HS-5 (cell line): ENCODE measurements around the gene MVD.
"Not testable (repeated sequence)": the region's sequence is repeated elsewhere in the genome, so short reads cannot be mapped to it uniquely, and the experiment has no call there.

Source experiments
- DNase-seq: peaks from one replicate; pipeline ENCODE4 v3.0.0-alpha.2; 2012; ENCODE audit warnings: low read depth

MVD gene

GRCh38 chr16:88681709-88682451 lies 19.0 kb upstream of the MVD start:
- DNase-seq = no peak

- DNase-seq = no peak
These were observed 18.3 kb upstream of the MVD start for GRCh38 chr16:88681084-88681680.

- DNase-seq = no peak
These were observed 17.7 kb upstream of the MVD start for GRCh38 chr16:88680554-88681083.

GRCh38 chr16:88678224-88678979 lies 15.5 kb upstream of the MVD start:
- no peak for DNase-seq

DNA sequence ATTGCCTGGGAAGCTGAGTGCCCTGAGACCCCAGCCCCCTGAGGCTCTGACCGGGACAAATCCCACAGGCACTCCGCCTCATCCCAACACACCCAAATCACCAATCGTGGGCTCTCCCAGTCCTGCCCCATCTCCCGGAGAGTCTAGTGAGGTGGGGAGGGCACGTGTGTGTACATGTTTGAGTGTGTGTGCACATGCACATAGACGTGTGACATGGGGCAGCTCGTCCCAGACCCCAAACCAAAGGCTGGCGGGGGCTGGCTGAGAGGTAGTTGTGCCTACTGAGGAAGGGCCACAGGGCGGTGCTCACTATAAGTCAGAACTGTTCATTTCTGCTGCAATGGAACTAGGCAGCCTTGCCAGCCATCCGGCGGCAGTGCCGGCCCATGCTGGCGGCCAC lies 14.8 kb upstream of the MVD start:
- DNase-seq = no peak

- DNase-seq = no peak
These were observed 13.8 kb upstream of the MVD start for GRCh38 chr16:88676502-88677242.

- no peak for DNase-seq
These were observed 11.0 kb upstream of the MVD start for GRCh38 chr16:88673716-88674379.

DNA sequence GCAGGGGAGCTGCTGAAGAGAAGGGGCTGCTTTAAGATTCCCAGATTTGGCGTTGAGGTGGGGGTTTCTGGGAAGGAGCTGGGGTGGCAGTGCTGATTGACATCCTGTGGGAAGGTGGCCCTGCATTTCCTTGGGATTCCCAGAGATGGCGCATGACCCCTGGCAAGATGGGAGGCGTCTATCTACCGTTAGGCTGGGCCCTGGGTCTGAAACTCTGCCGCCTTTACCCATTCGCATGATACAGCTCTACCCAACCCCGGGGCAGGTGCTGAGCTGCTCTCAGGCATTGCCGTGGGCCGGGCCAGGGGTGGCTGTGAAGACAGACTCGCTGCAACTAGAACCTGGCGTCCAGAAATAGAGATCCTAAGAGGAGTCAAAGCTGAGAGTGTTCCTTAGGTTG lies 9.9 kb upstream of the MVD start:
- DNase-seq = no peak

DNA sequence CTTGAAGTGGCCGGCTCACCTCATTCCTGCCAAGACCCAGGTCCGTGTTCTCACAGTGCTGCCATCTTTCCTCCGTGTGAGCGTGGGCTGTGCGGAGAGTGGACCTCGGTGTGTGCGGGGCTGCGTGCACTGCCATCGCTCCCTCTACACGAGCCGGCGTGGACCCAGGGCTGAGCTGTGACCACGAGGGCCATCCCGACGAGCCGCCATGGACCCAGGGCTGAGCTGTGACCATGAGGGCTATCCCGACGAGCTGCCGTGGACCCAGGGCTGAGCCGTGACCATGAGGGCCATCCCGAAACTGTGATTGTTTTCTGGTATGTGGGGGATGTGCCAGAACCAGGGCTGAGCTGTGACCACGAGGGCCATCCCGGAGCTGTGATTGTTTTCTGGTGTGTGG lies 8.9 kb upstream of the MVD start:
- DNase-seq = no peak

DNA sequence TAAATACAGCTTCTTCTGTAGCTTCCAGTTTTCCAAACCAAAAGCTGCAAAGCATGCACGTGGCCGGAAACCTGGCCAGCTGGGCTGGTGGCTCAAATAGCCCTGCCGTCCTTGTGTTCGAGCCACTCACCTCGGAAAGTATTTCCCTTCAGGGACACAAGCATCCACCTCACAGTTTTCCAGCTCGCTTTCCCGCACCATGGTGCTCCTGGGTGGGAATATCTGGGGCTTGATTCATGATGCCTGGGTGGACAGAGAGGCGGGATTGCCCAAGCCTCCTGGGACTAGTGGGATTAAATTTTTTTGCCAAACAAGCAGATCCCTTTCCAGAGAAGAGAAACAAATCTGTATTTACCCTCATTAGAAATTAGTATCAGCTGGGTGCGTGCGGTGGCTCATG lies 7.1 kb upstream of the MVD start:
- DNase-seq = no peak

DNA sequence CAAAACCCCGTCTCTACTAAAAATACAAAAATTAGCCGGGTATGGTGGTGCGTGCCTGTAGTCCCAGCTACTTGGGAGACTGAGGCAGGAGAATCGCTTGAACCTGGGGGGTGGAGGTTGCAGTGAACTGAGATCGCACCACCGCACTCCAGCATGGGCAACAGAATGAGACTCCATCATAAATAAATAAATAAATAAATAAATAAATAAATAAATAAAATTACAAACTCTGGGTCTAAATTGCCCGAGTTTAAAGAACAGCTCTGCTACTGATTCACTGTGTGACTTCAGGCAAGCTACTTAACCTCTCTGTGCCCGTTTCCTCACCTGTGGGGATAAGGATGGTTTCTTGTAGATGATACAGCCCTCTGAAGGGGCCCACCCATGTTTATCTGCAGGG lies 6.6 kb upstream of the MVD start:
- DNase-seq = not testable (repeated sequence)

GRCh38 chr16:88667461-88667860 lies 4.6 kb upstream of the MVD start:
- DNase-seq = no peak

DNA sequence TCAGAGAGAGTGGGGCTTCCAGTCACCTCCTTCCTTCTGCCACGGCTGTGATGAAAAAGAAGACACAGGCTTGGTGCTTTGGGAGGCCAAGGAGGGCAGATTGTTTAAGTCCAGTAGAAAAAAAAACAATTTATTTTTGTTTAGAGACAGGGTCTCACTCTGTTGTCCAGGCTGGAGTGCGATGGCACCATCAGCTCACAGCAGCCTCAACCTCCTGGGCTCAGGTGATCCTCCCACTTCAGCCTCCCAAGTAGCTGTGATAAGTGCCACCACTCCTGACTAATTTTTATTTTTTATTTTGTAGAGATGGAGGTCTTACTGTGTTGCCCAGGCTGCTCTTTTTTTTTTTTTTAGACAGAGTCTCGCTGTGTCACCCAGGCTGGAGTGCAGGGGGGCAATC lies 2.7 kb upstream of the MVD start:
- no peak for DNase-seq

DNA sequence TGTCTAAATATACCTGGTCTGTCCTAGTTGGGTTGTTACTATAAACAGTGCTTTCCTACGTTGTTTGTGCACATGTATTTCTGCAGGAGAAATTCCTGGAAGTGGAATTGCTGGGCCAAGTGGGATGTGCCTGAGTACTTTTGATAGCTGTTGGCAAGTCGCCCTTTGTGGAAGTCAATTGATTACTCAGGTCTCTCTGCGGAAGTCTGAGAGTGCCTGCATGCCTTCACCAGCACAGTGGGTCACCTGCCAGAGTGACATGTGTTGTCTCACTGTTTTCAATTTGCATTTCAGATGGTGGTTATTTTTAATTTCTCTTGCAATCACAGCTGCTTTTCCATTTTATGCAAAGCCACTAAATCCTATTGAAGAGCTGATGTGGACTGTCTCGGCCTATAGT lies 2.3 kb upstream of the MVD start:
- DNase-seq = no peak

- no peak for DNase-seq
These were observed 559 bp downstream of the MVD start for GRCh38 chr16:88662222-88662842.

DNA sequence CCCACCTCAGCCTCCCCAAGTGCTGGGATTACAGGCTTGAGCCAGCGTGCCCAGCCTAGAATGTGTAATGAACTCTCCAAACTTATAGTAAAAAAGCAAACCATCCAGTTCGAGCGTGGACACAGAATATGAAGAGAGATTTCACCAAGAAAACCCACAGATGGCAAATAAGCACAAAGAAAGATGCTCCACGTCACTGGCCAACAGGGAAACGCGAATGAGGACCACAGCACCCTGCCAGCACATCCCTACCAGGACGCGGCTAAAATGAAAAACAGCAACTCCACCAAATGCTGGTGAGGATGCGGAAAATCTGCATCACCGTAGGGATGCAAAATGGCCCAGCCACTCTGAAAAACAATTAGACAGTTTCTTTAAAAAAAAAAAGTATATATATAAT lies 1.4 kb downstream of the MVD start:
- DNase-seq = no peak

GRCh38 chr16:88659160-88659559 lies 3.7 kb downstream of the MVD start:
- no peak for DNase-seq

GRCh38 chr16:88658714-88659113 lies 4.2 kb downstream of the MVD start:
- DNase-seq = no peak

- no peak for DNase-seq
These were observed 5.5 kb downstream of the MVD start for GRCh38 chr16:88657371-88657770.

DNA sequence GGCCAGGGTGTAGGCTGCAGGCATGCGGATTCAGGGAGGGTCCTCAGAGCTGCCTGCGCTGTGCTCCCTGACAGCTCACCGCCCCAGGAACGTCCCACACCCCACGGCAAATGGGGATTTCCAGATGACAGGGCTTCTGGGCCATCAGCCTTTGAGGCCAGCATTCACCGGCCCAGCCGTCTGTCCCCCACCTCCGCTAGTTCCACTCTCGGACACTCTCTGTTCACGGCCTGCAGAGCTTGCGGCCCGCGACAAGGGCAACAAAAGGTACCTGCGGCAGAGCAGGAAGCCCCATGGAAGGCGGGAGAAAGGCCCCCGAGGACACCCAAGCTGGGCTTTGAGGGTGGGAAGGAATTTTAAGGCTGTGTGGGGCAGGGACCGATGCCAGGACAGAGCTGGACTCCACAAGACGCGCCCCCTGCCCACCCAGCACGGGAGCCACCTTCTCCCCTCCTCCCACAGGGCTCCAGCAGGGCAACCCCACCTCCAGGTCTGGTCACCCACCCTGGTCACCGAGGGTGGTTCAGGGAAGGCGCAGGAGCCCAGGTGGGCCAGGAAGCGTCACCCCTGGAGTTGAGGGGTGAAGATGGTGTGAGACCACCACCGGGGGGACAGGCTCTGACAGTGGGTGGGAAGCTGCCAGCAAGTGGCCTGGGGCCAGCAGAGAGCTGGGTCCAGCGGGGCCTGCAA lies 6.5 kb downstream of the MVD start:
- no peak for DNase-seq
